Loucy (cell line): ENCODE results near the gene AGBL3.

Experiments used
- EZH2phosphoT487 ChIP-seq: fragments of 200-600 bp; IDR thresholded peaks from 2 replicates; pipeline ENCODE4 v1.6.1; 2018; ENCODE audit warnings: antibody characterized with exemption, mild to moderate bottlenecking, moderate library complexity, borderline replicate concordance
- TF ChIP-seq, protein P1 (sequence below): fragments of 200-600 bp; sonication (generic); conservative IDR thresholded peaks from 2 replicates; pipeline ENCODE4 v1.5.1; 2014; ENCODE audit warnings: mild to moderate bottlenecking, antibody characterized with exemption, low read length

DNA sequence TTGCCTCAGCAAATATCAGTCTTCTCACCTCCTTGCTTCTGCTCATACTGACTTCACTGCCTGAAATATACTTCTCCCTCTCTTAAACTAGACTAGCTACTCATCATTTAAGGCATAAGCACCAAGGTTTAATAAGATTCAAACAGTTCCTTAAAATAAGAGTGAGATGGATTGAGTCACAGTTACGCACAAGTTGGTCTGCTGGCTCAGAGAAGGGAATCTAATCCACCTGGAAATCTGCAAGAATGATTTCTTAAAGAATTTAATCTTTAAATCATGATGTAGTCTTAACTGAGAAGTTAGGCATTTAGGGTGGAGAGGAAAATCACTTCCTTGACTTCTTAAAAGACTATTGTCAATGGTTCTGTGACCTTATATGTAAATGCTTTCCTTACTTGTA is 105.4 kb downstream of the AGBL3 start:
- TF ChIP-seq, protein P1, sequence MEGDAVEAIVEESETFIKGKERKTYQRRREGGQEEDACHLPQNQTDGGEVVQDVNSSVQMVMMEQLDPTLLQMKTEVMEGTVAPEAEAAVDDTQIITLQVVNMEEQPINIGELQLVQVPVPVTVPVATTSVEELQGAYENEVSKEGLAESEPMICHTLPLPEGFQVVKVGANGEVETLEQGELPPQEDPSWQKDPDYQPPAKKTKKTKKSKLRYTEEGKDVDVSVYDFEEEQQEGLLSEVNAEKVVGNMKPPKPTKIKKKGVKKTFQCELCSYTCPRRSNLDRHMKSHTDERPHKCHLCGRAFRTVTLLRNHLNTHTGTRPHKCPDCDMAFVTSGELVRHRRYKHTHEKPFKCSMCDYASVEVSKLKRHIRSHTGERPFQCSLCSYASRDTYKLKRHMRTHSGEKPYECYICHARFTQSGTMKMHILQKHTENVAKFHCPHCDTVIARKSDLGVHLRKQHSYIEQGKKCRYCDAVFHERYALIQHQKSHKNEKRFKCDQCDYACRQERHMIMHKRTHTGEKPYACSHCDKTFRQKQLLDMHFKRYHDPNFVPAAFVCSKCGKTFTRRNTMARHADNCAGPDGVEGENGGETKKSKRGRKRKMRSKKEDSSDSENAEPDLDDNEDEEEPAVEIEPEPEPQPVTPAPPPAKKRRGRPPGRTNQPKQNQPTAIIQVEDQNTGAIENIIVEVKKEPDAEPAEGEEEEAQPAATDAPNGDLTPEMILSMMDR, result no peak
- TF ChIP-seq EZH2phosphoT487, result no peak
